RCC 7860 (cell line): ENCODE data around the gene CDC42BPB.
"Not testable (repeated sequence)": the region's sequence is repeated elsewhere in the genome, so short reads cannot be mapped to it uniquely, and the experiment has no call there.

Experiments used
- DNase-seq: peaks from one replicate; pipeline ENCODE4 v3.0.0-alpha.2; 2015; ENCODE audit warnings: low spot score
- FAIRE-seq: peaks from 2 replicates; lab custom pipeline; 2012; peaks lifted over from hg19 to GRCh38; lab: Jason Lieb, UNC

CDC42BPB gene

DNA sequence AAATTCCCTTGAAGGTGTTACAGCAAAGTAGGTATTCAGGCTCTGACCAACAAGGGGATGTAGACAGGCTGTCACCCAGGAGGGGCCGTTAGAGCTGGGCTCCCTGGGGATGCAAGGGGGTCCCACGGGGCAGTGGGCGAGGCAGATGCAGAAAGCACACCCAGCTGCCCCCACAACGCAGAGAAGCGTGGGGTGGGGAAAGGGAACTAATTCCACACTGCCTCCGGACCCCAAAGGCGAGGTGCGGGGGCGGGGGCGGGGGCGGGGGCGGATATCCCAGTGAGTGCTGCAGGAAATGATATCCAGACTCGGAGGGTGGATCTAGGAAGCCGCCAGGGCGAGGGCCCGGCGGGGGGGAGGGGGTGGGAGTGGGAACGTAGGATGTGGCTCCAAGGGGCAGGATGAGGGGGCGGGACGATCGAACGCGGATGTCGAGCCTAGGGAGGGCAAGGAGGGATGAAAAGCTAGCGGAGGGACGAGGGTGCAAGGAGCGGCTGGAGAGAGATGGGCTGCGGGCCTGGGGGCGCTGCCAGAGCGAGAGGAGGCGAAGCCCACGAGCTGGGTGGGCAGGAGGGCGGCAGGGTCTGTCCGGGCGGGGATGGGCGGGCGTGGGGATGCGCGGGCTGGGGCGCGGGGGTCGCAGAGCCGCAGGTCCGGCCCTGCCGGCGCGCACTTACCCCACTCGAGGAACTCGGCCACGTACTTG, 874 bp downstream of the CDC42BPB start:
- no peak for FAIRE-seq
- DNase-seq, result peak; percentile 43

DNA sequence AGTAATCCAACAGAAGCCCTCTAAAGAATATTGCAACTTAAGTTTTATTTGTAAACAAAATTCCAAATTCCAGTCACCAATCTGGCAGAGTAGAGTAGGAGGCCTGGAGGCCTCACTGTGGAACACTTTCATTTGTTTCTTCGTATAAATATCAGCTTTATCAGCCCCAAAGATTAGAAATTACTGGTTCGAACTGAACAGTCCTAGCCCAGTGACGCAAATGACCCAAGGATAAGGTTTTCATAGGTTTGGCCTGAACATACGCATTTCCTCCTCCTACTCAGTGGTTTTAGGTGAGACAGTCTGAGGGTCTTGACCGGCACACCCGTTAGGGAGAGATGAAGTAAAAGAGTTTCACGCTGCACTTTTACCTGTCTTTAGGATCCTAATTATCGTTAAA, 1.7 kb downstream of the CDC42BPB start:
- DNase-seq, result no peak
- FAIRE-seq, result no peak

DNA sequence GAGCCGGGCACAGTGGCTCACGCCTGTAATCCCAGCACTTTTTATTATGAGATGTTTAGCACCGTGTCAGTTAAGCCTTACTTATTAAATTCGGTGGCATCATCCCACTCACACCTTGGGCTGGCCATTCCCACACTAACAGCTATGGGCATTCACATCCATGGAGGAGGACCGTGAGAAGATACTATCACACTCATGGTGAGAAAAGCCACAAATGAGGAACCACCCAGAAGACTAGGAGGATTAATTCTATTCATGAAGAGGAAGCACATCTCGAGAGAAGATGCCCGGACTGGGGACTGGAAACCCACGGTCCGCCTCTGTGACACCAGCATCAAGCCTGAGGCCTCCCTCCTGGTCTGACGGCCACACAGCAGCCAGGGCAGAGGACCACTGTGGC, 4.9 kb downstream of the CDC42BPB start:
- FAIRE-seq (no peak), DNase-seq (no peak)

DNA sequence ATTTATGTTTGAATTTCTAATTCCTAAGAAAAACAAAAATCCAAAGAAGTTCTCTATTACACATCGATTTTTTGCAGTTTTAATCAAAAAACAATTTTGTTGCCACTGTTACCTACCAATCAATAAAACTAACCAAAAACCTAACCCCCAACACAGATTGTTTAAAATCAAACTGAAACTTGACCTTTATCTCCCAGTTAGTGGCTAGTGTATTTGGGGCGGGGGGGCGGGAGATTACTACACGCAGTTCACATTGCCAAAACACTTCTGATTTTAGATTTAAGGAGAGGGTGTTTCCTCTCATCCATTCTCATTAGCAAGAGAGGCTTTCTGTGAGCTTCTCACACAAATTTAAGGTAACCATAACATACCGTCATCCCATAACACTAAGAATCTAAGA, 6.4 kb downstream of the CDC42BPB start:
- DNase-seq (no peak), FAIRE-seq (no peak)

DNA sequence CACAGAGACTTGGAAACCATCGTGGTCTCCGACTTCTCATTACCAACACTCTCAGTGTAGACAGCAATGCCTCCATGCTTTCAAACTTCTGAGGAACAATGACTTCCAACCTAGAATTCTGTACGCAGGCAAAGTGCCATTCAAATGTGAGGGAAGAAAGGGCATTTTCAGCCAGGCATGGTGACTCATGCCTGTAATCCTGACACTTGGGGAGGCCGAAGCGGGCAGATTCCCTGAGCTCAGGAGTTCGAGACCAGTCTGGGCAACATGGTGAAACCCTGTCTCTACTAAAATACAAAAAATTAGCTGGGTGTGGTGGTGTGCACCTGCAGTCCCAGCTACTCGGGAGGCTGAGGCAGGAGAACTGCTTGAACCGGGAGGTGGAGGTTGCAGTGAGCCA, 9.9 kb downstream of the CDC42BPB start:
- not testable (repeated sequence) for DNase-seq, FAIRE-seq

DNA sequence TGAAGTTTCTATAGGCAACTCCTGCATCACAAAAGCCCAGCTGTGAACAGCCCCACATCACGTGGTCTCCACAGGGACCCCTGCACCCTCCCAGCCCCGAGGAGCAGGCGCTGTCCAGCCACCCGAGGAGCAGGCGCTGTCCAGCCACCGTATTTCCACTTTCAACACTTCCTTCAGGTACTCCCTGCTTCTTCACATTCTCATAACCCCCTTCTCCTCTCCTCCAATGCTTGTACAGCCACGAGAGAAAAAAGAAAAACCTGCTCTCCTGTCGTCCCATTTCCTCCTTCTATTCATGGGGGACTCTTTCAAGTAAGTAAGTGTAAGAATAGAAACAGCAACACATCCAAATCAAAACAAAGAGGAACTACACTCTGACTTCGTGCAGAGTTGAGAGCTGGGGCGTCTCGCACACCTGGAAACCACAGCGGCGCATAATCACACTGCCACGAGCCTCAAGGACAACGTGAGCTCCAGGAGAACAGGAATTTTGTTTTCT, 11.9 kb downstream of the CDC42BPB start:
- no peak for DNase-seq
- FAIRE-seq, result no peak

DNA sequence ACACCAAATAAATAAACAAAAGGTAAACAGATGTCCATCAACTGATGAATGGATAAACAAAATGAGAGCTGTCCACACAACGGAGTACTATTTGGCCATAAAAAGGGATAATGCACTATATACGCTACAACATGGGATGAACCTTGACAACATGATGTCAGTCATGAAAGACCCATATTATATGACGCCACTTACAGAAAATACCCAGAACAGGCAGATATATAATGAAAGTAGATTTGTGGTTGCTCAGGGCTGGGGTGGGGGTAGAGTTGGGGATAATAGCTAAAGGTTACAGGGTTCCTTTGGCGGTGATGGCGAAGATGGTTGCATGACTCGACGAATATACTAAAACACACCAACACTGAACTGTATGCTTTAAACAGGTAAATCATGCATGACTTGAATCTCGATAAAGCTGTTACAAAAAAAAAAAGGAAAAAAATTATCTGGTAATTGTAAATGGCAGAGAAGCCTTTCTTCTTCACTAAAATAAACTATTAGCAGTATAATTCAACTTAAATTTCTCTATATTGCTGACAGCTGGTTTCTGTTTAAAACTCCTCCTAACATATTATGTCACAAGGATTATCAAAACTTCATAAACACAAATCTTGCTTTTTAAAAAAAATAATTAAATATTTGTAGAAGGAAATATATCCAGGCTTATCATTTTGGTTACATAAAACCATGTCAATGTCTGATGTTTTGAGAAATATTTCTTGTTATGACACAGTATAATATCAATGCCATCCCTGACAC, 13.9 kb downstream of the CDC42BPB start:
- FAIRE-seq (no peak), DNase-seq (no peak)

DNA sequence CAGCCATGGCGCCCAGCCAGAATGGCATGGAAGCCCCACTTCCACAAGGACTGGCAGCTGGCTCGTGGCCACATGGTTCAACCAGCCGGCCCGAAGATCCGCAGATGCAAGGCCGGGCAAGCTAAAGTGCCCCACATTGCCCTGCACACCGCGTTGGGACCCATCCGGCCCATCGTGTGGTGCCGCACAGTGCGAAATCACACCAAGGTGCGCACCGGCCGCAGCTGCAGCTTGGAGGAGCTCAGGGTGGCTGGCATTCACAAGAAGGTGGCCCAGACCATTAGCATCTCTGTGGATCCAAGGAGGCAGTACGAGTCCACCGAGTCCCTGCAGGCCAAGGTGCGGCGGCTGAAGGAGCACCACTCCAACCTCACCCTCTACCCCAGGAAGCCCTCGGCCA, 15.9 kb downstream of the CDC42BPB start:
- DNase-seq (no peak), FAIRE-seq (no peak)

DNA sequence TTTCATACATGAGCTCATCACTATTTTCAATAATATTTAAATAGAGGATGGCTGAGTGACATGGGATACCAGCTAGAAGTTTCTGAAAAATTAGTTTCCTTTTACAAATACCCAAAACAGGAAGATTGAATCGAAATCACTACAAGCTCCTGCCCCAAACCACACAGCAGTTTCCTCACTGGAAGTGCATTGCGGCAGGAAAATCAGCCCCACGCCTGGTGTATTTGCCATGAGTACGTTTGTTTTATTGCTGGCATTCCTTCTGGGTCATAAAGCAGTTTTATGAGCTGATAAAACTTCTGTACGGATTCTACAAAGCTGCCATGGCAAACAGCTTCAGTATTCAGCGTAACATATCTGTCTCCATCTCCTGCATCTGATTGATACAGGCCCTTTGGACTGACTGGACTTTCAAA, 23.7 kb downstream of the CDC42BPB start:
- no peak for FAIRE-seq
- no peak for DNase-seq

DNA sequence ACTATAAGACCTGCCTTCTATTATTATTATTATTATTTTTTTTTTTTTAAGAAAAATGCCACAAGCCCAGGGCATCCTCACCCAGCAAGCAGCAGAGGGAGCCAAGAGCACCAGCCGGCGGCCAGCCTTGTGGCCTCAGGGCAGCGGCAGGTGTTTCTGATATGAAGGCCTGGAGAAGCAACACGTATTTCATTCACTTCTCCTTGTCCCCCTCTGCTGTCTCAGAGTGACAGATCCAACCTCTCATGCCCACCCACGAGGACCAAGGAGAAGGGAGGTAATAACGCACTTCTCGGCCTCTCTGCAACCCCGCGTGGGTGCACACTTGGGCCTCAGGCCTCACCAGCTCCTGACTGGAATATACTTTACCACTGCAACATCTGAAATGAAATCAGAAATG, 25.4 kb downstream of the CDC42BPB start:
- no peak for DNase-seq
- FAIRE-seq, result no peak

DNA sequence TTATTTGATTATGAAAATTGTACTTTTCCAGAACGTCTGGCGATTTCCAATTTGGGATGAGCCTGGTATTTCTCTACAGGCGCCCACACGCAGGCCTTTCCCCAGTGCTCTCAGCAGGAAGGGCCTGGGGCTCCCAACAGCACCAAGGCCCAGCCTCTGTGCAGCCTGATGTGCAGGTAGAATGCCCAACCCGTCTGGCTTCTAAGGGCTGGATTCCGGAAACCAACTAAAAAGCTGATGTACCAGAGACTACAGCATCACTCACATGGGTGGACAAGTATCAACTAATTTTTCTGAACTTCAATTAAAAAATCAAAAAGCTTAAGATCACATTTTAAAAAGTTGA, 25.8 kb downstream of the CDC42BPB start:
- DNase-seq (no peak), FAIRE-seq (no peak)

DNA sequence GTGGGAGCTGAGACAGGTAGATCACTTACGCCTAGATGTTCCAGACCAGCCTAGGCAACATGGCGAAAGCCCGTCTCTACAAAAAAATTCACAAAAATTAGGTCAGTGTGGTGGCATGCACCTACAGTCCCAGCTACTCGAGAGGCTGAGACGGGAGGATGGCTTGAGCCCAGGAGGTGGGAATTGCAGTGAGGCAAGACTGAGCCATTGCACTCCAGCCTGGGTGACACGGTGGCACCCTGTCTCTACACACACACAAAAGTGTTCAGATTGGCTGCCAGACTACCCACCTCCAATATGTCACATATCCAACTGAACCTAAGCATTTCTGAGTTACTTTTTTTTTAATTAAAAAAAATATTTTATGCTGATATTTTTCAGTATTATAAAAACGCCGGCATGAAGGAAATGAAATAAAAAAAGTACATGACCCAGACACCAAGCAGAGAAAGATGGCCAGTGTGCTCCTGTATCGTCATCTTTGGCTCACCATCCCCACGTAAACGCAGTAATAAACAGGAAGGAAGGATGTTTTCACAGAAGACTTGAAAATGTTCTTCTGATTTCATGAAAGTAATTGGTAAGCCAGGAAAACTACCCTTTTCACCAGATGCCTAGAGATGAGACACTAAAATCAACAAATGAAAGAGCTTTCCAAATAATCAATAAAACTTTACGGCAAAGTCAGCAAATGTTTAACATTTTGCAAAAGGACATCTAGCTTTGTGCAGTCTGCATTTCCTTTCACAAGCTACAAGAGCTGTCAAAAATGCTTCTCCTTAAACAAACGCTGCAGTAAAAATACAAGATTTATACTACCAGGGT, 26.4 kb downstream of the CDC42BPB start:
- DNase-seq (no peak), FAIRE-seq (no peak)

DNA sequence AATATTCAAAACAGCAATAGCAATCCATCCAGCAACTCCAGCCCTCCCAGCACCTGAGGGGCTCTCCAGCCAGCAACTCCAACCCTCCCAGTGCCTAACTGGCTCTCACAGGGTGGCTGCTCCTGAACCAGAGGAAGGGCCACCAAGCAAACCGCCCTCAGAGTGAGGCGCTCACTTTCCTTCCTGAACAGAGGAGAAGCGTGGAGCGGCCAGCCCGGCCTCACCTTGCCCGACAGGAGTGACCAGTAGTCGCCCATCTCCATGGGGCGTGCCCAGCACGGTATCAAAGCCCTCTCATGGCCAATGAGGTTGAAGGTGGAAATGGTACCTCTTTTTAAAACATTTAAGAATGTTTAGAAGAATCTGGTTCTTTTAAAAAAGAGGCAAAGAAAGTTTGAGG, 27.4 kb downstream of the CDC42BPB start:
- no peak for FAIRE-seq
- DNase-seq, result no peak

DNA sequence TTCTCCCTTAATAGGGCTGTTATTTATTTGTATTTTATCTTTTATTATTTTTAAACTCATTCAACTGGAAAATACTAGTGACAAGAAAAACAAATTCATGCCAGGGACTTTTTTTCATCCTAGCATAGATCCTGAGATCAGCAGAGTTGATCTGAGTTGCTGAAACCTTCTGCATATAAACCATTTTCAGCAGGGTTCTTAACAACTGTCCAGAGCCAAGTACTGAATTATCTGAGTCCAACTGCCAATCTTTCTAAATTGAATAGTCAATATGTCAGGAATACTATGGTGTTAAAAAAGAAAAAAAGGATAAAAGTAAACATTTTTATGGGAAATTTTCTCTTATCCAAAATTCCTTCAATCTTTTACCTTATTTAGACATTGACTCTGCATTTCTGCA, 28.6 kb downstream of the CDC42BPB start:
- no peak for DNase-seq
- no peak for FAIRE-seq

DNA sequence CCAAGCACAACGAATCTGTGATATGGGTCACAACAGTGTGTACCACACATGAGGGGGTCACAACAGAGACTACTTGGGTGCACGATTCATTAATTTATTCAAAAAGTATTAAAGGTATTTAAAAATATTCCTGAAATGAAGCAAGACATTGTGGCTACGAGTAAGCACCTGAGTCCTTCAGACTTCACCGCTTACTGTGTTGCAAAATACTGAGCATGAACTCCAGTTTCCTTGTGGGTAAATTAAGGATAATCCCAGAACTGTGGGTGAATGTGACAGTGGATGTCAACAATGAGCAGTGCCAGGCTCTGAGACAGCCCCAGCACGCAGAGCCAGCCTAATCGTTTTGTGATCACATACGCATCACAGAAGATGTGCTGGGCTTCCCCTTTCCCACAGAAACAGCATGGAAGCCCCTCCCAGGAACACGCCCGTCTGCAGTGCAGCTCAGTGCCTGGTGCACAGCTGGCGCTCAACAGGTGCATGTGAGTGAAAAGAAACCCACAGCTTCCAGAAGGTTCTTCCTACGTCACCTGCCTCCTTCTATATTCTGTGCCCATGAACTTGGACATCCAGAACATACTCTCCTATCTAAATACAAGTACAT, 29.1 kb downstream of the CDC42BPB start:
- FAIRE-seq (no peak), DNase-seq (no peak)

DNA sequence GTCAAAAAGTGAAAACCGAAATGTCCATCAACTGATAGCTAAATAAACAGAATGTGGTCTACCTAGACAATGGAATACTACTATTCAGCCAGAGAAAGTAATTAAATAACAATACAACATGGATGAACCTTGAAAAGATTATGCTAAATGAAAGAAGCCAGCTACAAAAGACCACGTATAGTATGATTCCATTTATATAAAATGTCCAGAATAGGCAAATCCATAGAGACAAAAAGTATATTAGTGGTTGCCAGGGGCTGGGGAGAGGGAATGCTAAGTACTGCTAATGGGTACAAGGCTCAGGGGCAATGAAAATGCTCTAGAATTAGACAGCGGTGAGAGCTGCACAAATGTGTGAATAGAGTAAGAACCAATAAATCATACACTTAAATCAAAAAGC, 29.9 kb downstream of the CDC42BPB start:
- FAIRE-seq (no peak), DNase-seq (no peak)

DNA sequence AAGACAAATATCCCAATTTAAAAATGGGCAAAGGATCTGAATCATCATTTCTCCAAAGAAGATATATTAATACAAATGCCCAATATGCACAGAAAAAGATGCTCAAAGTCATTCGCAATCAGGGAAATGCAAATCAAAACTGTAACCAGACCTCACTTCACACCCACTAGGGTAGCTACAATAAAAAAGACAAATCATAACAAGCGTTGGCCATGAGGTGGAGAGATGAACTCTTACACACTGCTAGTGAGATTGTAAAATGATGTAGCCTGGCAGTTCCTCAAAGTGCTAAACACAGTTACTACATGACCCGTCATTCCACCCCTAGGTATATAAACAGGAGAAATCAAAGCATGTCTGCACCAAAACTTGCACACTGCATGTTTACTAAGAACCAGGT, 30.4 kb downstream of the CDC42BPB start:
- DNase-seq, result no peak
- no peak for FAIRE-seq

DNA sequence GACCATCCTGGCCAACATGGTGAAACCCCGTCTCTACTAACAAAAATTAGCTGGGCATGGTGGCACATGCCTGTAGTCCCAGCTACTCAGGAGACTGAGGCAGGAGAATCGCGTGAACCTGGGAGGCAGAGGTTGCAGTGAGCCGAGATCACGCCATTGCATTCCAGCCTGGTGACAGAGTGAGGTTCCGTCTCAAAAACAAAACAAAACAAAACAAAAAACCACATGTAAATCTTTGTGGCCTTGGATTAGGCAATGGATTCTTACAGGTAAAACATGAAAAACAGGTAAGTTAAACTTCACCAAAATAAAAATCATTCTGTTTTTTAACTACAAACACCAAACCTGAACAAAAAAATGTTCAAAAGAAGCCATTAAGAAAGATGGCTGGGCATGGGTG, 31.2 kb downstream of the CDC42BPB start:
- FAIRE-seq, DNase-seq: not testable (repeated sequence)

DNA sequence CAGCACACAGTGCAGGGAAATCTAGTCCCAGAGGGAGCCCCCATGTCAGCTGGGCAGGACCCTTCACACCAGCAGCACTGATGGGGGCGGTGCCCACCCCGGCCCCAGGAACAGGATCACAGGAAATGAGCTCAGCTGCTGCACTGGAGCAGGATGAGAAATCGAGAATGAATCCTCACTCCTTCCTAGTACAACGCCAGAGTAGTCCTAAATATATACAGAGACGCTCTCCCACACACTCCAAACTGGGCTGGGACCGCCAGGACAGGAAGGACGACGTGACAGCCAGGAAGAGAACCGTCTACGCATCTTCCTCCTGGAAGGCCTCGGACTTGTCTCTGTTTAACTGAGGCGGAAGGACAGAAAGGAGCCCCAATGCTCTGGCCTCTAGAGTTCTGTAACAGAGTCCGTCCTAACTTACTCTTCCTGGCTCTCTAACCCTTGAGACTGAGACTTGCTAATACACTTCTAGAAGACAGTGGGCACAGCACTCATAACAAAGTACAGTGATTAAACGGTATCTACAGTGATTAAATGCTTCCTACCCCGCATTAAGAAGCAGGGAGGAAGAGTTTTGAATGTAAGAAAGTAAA, 33.4 kb downstream of the CDC42BPB start:
- DNase-seq (no peak), FAIRE-seq (no peak)

DNA sequence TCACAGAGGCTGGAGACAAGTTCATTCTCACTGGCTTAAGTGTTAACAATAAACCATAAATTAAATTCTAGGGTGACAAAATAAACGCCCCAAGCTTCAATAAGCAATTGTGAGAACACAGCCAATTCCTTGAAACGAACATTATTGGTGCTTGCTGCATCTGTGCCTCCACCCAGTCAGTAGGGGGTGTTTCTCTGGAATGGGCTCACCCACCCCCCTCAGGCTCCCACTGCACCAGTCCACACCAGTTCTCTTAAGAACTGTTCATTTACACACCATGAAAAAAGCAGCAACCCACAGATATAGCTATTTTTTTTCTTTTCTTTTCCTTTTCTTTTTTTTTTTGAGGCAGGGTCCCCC, 34.7 kb downstream of the CDC42BPB start:
- no peak for DNase-seq
- no peak for FAIRE-seq
